ENCODE measurements around the gene KCND3.

KCND3 gene

GRCh38 chr1:111906816-111907215, 82.7 kb downstream of the KCND3 start:
- no peak overlapping the region for H3K27ac ChIP-seq
- TF ChIP-seq CTCF (IDR thresholded peaks at IDR 0.05) (no peak), ZFX (IDR thresholded peaks at IDR 0.05; ENCODE audit: borderline replicate concordance) (no peak)

- no peak for TF ChIP-seq ZFX (IDR thresholded peaks at IDR 0.05; ENCODE audit: borderline replicate concordance)
- no peak for TF ChIP-seq CTCF (IDR thresholded peaks at IDR 0.05)
- no peak overlapping the region for H3K27ac ChIP-seq
These were observed 83.4 kb downstream of the KCND3 start for GRCh38 chr1:111906111-111906510.

- no peak for TF ChIP-seq CTCF (IDR thresholded peaks at IDR 0.05)
- TF ChIP-seq ZFX (IDR thresholded peaks at IDR 0.05; ENCODE audit: borderline replicate concordance): no peak
- H3K27ac ChIP-seq: no peak overlapping the region
These were observed 84.8 kb downstream of the KCND3 start for GRCh38 chr1:111904478-111905218.

GRCh38 chr1:111903871-111904449, 85.5 kb downstream of the KCND3 start:
- no peak overlapping the region for H3K27ac ChIP-seq
- TF ChIP-seq ZFX (IDR thresholded peaks at IDR 0.05; ENCODE audit: borderline replicate concordance) (no peak), CTCF (IDR thresholded peaks at IDR 0.05) (no peak)

GRCh38 chr1:111903148-111903870, 86.2 kb downstream of the KCND3 start:
- TF ChIP-seq ZFX (IDR thresholded peaks at IDR 0.05; ENCODE audit: borderline replicate concordance): no peak
- no peak for TF ChIP-seq CTCF (IDR thresholded peaks at IDR 0.05)

GRCh38 chr1:111895469-111895868, 94.0 kb downstream of the KCND3 start:
- H3K27ac ChIP-seq: no peak overlapping the region
- TF ChIP-seq CTCF (IDR thresholded peaks at IDR 0.05) (no peak), ZFX (IDR thresholded peaks at IDR 0.05; ENCODE audit: borderline replicate concordance) (no peak)

More at GRCh38 chr1:111903148-111903870, 86.2 kb downstream of the KCND3 start:
- no peak overlapping the region for H3K27ac ChIP-seq

- H3K27ac ChIP-seq: no peak overlapping the region
- TF ChIP-seq CTCF (IDR thresholded peaks at IDR 0.05) (no peak), ZFX (IDR thresholded peaks at IDR 0.05; ENCODE audit: borderline replicate concordance) (no peak)
These were observed 94.5 kb downstream of the KCND3 start for GRCh38 chr1:111895017-111895416.

Data from 22Rv1 (cell line).